Activated T-helper 1 cell treated with anti-CD3 and anti-CD28 coated beads, Interleukin-2, amount 50 U/mL, for 16 hours (primary cell): ENCODE results near the gene CRB3.
A peak's percentile ranks its signal among the peaks of the same experiment; 100 is the strongest.
"Not testable (repeated sequence)": the region's sequence is repeated elsewhere in the genome, so short reads cannot be mapped to it uniquely, and the experiment has no call there.

Experiments used
- DNase-seq, 2 donors: peaks; one replicate each; pipeline ENCODE4 v3.0.0-alpha.2; 2020; ENCODE audit warnings: low read depth in 1 of 2, low spot score in 1 of 2

CRB3 gene

GRCh38 chr19:6464070-6464873 is at the start of gene CRB3:
CRB3 (plus strand) TSS chr19:6464271; CDS start chr19:6464702, 431 bp downstream.
- DNase-seq, result peak in 1 of 2 donors; percentile 43

DNA sequence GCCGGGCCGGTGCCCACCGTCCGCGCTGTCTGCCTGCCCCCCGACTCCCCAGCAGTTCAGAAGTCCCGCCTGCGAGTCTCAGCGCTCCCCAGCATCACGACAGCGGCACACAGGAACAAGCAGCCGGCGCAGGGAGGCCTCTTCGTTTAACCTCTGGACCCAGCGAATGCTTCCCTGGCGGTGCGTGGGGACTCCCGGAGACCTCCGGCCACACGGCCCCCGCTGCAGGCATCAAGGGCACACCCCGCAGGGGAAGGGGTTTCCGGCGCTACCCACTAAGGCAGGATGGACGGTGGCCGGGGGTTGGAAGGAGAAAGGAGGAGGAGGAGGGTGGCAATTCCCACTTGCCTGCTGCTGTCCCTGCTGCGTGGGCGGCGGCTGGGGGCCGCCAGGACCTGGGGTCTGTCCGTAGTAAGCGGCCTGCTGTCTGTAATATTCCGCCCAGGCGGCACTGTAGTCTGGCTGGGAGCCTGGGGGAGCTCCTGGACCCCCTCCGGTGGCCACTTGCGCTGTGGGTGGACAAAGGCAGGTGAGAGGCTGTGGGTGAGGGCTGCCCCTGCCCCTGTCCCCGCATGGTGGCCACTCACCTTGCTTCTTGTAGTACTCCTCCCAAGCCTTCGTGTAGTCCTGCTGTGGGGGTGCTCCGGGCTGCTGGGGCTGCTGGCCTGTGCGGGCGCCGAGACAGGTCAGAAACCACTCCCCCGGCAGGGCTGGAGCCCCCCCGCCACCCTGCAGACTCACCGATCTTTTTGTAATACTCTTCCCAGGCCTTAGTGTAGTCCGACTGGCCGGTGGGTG is 49.1 kb upstream of the CRB3 start:
- DNase-seq, result no peak

GRCh38 chr19:6415591-6416190 is 48.4 kb upstream of the CRB3 start:
- no peak for DNase-seq

DNA sequence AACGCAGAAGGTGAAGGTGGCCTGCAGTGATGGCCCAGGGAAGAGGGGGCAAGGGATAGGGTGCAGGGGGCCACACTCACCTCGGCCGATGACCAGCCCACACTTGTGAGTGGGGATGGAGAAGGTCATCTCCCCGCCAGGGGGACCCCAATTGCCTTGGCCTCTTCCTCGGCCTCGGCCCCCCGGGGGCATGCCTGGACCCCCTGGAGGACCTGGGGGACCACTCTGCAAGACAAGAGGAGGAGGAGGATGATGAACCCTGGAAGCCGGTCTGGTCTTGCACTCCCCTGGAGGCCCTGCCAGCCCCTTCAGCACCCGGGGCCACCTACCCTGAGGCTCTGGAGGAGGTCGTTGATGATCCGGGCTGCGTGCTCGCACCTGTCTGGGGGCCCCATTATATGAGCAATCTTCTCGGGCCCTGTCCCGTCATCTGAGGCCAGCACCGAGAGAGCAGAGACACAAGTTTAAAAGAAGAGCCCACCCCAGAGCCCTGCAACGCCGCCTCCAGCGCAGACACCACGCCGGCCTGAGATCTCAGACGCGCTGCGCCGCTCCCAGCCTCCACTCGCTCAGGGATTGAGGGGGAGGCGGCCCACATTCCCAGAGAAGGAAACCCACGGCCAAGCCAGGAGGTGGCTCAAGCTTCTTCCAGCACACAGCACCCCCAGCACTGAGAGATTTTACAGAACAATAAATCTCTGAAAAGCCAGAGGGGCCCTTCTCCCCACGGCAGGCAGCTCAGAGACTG is 47.2 kb upstream of the CRB3 start:
- DNase-seq, result no peak

DNA sequence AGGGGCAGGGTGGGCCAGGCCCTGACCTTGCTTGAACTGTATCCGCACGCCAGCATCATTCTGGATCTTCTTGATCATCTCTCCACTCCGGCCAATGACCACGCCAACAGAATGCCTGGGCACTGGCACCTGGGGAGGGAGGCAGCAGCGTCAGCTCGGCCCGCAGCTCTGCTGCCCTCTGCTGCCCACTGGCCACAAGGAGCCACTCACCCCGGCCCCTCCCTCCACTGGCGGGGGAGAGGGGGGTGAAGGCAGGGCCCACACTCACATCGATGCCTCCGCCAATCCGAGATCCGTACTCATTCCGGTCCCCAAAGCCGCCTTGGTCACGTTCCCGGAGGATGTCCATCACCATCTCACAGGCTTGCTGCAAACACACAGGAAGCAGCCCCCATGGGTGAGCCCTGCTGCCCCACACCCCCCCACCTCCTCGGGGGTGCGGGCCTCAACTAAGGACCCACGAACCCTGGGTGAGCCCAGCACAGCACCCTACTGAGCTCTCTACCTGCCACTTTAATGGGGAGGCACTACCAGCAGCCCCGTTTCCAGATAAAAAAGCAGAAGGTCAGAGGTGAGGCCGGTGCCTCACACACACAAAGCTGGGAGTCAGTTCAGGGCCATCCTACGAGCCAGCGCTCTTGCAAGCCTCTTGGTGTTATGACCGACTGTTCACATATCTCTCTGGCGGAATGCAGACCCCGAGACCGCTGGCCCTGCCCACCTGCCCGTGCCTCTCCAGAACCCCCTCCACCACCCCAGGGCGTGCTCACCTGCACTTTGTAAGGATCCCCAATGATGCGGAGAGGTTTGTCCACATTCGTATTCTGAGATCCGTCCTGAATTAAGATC is 46.1 kb upstream of the CRB3 start:
- no peak for DNase-seq

- DNase-seq, result no peak
These were observed 45.5 kb upstream of the CRB3 start for GRCh38 chr19:6418562-6418932.

GRCh38 chr19:6421075-6422014 is 42.7 kb upstream of the CRB3 start:
- no peak for DNase-seq

DNA sequence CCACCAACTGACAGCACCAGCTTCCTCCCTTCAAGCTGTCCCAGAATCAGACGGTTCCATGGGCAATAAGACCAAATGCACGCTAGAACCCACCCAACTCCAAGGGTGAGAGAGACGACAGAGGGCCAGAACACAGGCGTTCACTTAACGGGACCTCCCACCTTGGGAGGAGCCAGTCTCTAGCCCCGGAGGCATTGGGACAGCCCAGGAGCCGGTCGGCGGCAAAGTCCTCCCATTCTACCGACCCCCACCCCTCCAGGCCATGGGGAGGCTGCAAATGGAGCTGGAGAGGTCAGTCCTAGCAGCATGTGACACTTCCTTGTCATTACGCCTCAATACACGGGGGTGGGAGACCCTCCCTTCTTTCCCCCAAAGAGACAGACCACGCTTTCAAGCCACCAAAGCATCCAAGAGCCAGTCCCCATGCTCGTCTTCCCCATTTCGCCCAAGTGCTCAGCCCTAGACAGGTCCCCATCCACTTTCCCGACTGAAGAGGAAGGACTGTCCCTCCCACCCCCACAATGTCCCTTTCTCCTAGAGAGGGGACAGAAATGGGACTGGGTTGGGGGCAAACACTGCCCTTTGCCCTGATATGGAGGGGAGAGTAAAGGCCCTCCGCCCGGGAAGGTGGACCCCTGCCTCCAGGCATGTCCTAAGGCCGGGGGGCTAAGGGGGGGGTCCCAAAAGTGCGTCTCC is 40.4 kb upstream of the CRB3 start:
- no peak for DNase-seq

DNA sequence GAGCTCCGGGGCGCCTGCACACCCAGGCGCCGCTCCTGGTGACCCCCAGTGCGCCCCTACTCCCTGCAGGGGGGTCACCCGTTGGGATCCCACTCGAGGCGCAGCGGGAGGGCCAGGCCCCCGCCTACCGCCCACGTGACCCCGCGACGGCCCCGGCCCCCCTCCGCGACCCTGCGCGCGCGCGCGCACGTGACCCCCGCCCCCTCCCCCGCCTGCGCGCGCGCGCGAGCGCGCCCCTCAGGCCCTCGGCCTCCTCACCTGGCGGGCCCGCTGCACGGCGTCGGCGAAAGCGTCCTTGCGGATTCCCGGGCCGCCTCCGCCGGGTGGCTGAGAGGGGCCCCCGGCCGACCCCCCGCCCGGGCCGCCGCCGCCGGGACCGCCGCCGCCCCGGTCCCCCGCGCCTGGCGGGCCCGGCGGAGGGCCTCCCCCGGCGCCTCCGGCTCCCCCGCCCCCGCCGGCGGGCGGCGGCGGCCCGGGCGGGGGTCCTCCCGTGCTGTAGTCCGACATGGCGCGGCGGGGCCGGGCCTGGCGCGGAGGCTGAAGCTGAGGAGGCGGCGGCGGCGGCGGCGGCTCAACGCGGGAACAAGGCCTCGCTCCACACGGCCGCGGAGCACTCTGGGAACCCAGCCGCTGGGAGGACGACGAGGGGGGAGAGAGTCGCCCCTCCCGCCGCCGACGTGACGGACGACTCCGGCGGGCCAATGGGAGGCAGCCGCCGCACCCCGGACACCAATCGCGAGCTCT is 39.7 kb upstream of the CRB3 start, which contains the start of gene KHSRP:
TSS of gene KHSRP (minus strand) at position 617 of the 744 bp plus-strand sequence. CDS start at position 507, 110 bp downstream.
- DNase-seq, result peak in 1 of 2 donors; percentile 34

- DNase-seq, result peak; percentile 95 to 99
These were observed 38.9 kb upstream of the CRB3 start for GRCh38 chr19:6424939-6425731.

- no peak for DNase-seq
These were observed 38.1 kb upstream of the CRB3 start for GRCh38 chr19:6425732-6426620.

GRCh38 chr19:6427131-6427530 is 36.9 kb upstream of the CRB3 start:
- DNase-seq, result no peak

GRCh38 chr19:6428692-6429418 is 35.2 kb upstream of the CRB3 start:
- not testable (repeated sequence) for DNase-seq

DNA sequence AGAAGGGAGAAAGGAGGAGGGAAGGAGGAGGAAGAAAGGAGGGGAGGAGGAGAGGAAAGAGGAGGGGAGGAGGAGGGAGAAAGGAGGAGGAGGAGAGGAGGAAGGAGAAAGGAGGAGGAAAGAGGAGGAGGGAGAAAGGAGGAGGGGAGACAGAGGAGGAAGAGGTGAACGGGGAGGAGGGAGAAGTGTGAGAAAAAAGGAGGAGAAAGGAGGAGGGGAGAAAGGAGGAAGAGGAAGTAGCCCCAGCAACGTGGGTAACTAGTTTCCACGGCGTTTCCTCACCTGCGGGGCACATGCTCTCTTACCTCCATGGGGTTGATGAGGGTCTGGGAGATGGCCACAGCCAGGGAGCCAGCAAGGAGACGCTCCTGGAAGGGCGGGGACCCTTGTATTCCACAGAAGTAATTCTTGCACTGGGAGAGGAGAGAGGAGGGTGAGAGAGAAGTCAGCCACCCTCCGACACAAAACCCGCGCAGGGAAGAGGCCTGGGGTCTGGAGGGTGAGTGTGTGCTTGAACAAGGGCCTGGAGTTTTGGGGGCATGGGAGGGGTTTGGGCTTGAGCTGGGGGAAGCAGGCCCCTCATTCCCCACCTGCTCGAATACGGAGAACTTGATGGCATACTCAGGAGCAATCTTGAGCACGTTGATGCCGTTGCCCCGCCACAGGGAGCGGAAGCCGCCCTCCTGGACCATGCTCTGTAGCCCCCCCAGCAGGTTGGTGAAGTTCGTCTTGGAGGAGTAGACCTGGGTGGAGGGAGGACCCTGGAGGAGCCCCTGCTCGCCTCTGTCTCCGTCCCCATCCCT is 34.5 kb upstream of the CRB3 start:
- no peak for DNase-seq
